ENCODE results near the gene C6.

DNA sequence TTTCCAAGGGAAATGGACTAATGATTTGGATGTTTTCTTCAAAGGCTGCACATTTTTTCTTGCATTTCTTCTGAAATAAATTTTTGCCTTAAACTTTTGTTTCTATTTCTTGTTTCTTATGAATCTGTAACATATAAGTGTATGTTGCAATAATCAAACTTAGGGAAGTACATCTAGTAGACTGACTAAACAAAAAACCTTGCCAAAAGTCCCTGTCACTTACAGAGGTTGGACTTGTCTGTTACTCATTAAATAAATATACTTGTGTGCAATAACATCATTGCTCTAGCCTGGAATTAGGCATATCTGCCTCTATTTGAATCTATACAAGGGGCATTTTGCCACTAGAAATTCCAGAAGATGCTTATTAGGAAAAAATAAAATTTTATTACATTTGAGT, 56.6 kb downstream of the C6 start:
- TF ChIP-seq, protein P1, sequence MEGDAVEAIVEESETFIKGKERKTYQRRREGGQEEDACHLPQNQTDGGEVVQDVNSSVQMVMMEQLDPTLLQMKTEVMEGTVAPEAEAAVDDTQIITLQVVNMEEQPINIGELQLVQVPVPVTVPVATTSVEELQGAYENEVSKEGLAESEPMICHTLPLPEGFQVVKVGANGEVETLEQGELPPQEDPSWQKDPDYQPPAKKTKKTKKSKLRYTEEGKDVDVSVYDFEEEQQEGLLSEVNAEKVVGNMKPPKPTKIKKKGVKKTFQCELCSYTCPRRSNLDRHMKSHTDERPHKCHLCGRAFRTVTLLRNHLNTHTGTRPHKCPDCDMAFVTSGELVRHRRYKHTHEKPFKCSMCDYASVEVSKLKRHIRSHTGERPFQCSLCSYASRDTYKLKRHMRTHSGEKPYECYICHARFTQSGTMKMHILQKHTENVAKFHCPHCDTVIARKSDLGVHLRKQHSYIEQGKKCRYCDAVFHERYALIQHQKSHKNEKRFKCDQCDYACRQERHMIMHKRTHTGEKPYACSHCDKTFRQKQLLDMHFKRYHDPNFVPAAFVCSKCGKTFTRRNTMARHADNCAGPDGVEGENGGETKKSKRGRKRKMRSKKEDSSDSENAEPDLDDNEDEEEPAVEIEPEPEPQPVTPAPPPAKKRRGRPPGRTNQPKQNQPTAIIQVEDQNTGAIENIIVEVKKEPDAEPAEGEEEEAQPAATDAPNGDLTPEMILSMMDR (IDR thresholded peaks at IDR 0.05) = no peak
- TF ChIP-seq POLR2A (IDR thresholded peaks at IDR 0.05) = no peak

Data from testis (tissue), 2 donors.